ENCODE measurements around the gene ATL3.
"Not testable (repeated sequence)": the region's sequence is repeated elsewhere in the genome, so short reads cannot be mapped to it uniquely, and the experiment has no call there.

The ATL3 gene

GRCh38 chr11:63586451-63587166 lies 84.6 kb downstream of the ATL3 start:
- DNase-seq, result no peak

- no peak for DNase-seq
Observed at GRCh38 chr11:63583357-63583677, 87.9 kb downstream of the ATL3 start.

GRCh38 chr11:63581224-63581623 lies 90.0 kb downstream of the ATL3 start:
- DNase-seq, result not testable (repeated sequence)

- DNase-seq, result not testable (repeated sequence)
Observed at GRCh38 chr11:63578882-63579281, 92.3 kb downstream of the ATL3 start.

- no peak for DNase-seq
Observed at GRCh38 chr11:63574856-63575602, 96.1 kb downstream of the ATL3 start.
